Body of pancreas (tissue), 4 donors: ENCODE data around the gene NID2.

Source experiments
- POLR2A ChIP-seq, 3 donors: fragments of 450-650 bp; IDR thresholded peaks; one replicate each; pipeline ENCODE4 v1.6.1; 2016; ENCODE audit warnings: antibody characterized with exemption in 3 of 3, mild to moderate bottlenecking in 2 of 3
- TF ChIP-seq, protein P1 (sequence below), 7 experiments: fragments of 450-650 bp in 4 of 7; fragments of 200-600 bp in 3 of 7; sonication (generic) in 3 of 7; IDR thresholded peaks; one replicate each; pipeline ENCODE4 v1.5.1; 2016 to 2019; ENCODE audit warnings: antibody characterized with exemption in 7 of 7

DNA sequence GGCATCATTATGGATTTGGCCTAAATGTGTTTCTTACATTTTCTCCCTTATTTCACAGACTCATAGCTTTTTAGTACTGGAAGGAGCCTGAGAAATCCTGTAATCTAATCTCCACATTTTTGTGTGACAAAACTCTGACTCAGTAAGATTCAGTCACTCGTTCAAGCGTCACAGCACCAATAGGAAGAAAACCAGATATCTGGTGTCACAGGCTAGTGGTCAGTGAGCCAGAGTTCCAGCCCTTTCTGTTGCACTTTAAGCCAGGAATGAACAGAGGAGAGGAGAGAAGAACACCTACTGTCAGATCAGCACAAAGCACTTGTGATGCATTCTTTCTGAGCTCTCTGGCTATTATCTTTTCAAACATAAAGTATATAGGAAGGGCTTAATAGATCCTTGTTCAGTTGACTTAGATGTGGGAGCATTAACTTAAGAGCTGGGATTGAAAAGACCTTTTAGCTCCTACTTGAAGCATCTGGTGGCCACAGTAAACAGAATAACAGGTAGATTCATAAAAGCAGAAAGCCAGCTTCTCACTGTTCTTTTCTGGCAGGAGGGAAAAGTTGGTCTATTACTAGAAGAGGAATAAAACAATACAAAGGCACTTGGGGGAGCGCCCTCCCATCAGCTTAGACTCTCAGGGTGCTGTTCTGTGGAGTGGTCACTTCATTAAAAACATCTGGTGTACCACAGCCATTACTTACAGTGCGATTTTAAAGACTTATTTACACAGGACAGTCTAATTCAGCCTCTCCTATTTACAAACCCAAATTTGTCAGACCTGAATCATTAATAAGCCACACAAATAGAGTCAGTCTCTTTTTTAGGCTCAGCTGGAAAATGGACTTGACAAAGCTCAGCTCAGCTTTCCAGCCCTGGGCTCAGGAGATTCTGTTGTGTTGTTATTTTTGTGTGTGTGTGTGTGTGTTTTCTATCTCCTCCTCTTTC is 12.2 kb upstream of the NID2 start:
- TF ChIP-seq, protein P1, sequence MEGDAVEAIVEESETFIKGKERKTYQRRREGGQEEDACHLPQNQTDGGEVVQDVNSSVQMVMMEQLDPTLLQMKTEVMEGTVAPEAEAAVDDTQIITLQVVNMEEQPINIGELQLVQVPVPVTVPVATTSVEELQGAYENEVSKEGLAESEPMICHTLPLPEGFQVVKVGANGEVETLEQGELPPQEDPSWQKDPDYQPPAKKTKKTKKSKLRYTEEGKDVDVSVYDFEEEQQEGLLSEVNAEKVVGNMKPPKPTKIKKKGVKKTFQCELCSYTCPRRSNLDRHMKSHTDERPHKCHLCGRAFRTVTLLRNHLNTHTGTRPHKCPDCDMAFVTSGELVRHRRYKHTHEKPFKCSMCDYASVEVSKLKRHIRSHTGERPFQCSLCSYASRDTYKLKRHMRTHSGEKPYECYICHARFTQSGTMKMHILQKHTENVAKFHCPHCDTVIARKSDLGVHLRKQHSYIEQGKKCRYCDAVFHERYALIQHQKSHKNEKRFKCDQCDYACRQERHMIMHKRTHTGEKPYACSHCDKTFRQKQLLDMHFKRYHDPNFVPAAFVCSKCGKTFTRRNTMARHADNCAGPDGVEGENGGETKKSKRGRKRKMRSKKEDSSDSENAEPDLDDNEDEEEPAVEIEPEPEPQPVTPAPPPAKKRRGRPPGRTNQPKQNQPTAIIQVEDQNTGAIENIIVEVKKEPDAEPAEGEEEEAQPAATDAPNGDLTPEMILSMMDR (IDR thresholded peaks at IDR 0.05): no peak
- TF ChIP-seq POLR2A (IDR thresholded peaks at IDR 0.05): no peak
